ENCODE results near the gene ACCS. TPM values are rescaled to one million over a fixed set of nuclear protein-coding genes. Genes with fewer than 3 reads are reported as not detected.
A peak's percentile ranks its signal among the peaks of the same experiment; 100 is the strongest.

Gene ACCS
- total and polyA plus RNA-seq, 9 of the 15 experiments (the other 6 are each of a cell fraction or from before 2014, with no cell fraction given), result 4.2 to 25.9 (median 16.3) TPM

DNA sequence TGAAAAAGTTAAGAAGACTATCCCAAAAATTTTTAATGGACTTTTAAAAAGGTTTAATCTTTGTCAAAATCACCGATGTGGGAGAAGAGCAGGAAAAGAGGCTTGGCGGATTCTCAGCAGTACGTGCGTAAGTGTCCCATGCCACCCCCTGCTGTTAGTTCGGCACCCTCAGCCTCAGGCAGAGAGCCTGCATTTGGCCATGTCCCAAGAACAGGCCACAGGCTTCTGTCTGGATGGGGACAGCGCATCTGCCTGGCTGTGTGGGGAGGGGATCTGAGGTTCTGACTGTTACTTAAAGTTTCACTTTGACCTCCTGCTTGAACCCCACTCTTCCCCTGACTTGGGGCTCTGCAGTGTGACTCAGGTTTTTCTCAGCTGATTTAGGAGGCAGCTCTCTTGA lies 64.7 kb downstream of the ACCS start:
- peaks cover 63% of the 10 kb centered on the region for H3K36me3 ChIP-seq (ENCODE audit: control insufficient read depth, insufficient read depth, low read length)
- H4K20me1 ChIP-seq (replicated peaks; ENCODE audit: control insufficient read depth, insufficient read depth, low read length), result no peaks in the 10 kb centered on the region
- no peak overlapping the region for H2AFZ ChIP-seq (ENCODE audit: low read depth, low read length)
- H3K9me3 ChIP-seq (replicated peaks; ENCODE audit: control insufficient read depth, insufficient read depth, low read depth, low read length), result no peaks in the 10 kb centered on the region
- BruUV-seq (replicated peaks), result no TSS peak
- in situ Hi-C loops (cut with MboI) (loop anchor here (10.0 kb wide), 1 partner anchor 404 kb away; no protein-coding TSS in a partner anchor), intact Hi-C loops (cut with micrococcal nuclease) (loop anchor here (5.0 to 10.0 kb wide), 3 partner anchors 127 to 484 kb away; no protein-coding TSS in a partner anchor)
- no peak overlapping the region for H3K4me2 ChIP-seq (ENCODE audit: insufficient read depth, low read length)
- H3K4me1 ChIP-seq (replicated peaks in 1 of 2; ENCODE audit: control insufficient read depth in 2 of 2, insufficient read depth in 2 of 2, low read length in 2 of 2), result no peaks in the 10 kb centered on the region
- H3K79me2 ChIP-seq (ENCODE audit: control insufficient read depth, insufficient read depth, low read length), result no peaks in the 10 kb centered on the region
- H3K27ac ChIP-seq (ENCODE audit: extremely low read depth, low read depth, low read length), result no peak overlapping the region
- no peak for FAIRE-seq
- ChIA-PET CTCF (ENCODE audit: low intra/inter-chr PET ratio) (no interaction called here), POLR2A (interaction anchor here (1.0 kb wide), 1 partner anchor 60 kb away, joined by 3 read pairs; no protein-coding TSS in a partner anchor)
- H3K27me3 ChIP-seq (ENCODE audit: control insufficient read depth in 2 of 2, insufficient read depth in 2 of 2, low read length in 2 of 2), result no peaks in the 10 kb centered on the region
- TF ChIP-seq NFIC (IDR thresholded peaks at IDR 0.05), result peak; percentile 38; the same call in 1 of the 2 replicates
- no peak for TF ChIP-seq ZNF644 (tag; IDR thresholded peaks at IDR 0.05; ENCODE audit: low read depth)
- H3K4me3 ChIP-seq, result no peak overlapping the region
- peak in 2 of 4 experiments; percentile 9 to 27 for DNase-seq (ENCODE audit: extremely low read depth in 1 of 4, low spot score in 3 of 4)
- WGBS (ENCODE audit: insufficient coverage, low coverage, missing lambda C conversion rate), result 71% methylated on average over 5 of the region's 6 CpGs
- H3K9me1 ChIP-seq (ENCODE audit: control insufficient read depth, insufficient read depth, low read length), result no peaks in the 10 kb centered on the region
- H3K9ac ChIP-seq (ENCODE audit: insufficient read depth in 1 of 2, low read depth in 2 of 2, low read length in 2 of 2), result no peak overlapping the region
- no peak for ATAC-seq

GRCh38 chr11:44133335-44133946 lies 67.4 kb downstream of the ACCS start:
- Histone ChIP-seq H3K9ac (ENCODE audit: insufficient read depth in 1 of 2, low read depth in 2 of 2, low read length in 2 of 2) (no peak overlapping the region), H3K4me1 (replicated peaks in 1 of 2; ENCODE audit: control insufficient read depth in 2 of 2, insufficient read depth in 2 of 2, low read length in 2 of 2) (peaks cover 0 to 2% of the 10 kb centered on the region in 2 experiments; a peak in 1 of 5 replicates), H3K27ac (ENCODE audit: extremely low read depth, low read depth, low read length) (no peak overlapping the region), H4K20me1 (replicated peaks; ENCODE audit: control insufficient read depth, insufficient read depth, low read length) (no peaks in the 10 kb centered on the region), H3K27me3 (ENCODE audit: control insufficient read depth in 2 of 2, insufficient read depth in 2 of 2, low read length in 2 of 2) (no peaks in the 10 kb centered on the region), H3K9me1 (ENCODE audit: control insufficient read depth, insufficient read depth, low read length) (no peaks in the 10 kb centered on the region), H3K9me3 (replicated peaks; ENCODE audit: control insufficient read depth, insufficient read depth, low read depth, low read length) (no peaks in the 10 kb centered on the region), H3K79me2 (ENCODE audit: control insufficient read depth, insufficient read depth, low read length) (no peaks in the 10 kb centered on the region), H3K4me2 (ENCODE audit: insufficient read depth, low read length) (no peak overlapping the region), H3K4me3 (no peak overlapping the region), H3K36me3 (ENCODE audit: control insufficient read depth, insufficient read depth, low read length) (peaks cover 48% of the 10 kb centered on the region), H2AFZ (ENCODE audit: low read depth, low read length) (no peak overlapping the region)
- FAIRE-seq (peak; percentile 57), ATAC-seq (peak; percentile 83), DNase-seq (ENCODE audit: extremely low read depth in 1 of 4, low spot score in 3 of 4) (peak; percentile 32 to 48 (median 36))
- intact Hi-C loops (cut with micrococcal nuclease) (loop anchor here (2.0 to 10.0 kb wide), 6 partner anchors 39 to 481 kb away; partner anchors contain the start of gene EXT2), in situ Hi-C loops (cut with MboI) (loop anchor here (10.0 kb wide), 1 partner anchor 401 kb away; no protein-coding TSS in a partner anchor)
- no TSS peak for BruUV-seq (replicated peaks)
- CTCF ChIA-PET (ENCODE audit: low intra/inter-chr PET ratio), result interaction anchor here (0.5 to 2.4 kb wide), 6 partner anchors 95 to 483 kb away, joined by 3 to 12 read pairs (median 6); no protein-coding TSS in a partner anchor
- POLR2A ChIA-PET, result interaction anchor here (0.7 to 0.8 kb wide), 3 partner anchors 142 to 201 kb away, joined by 3 read pairs; no protein-coding TSS in a partner anchor
- 79% methylated on average over 1 of the region's 1 CpG for WGBS (ENCODE audit: insufficient coverage, low coverage, missing lambda C conversion rate)
- TF ChIP-seq CBFA2T3 (IDR thresholded peaks at IDR 0.05) (no peak), ARID3A (IDR thresholded peaks at IDR 0.05; ENCODE audit: borderline replicate concordance, low read depth, low read length) (no peak)
